ENCODE measurements around the gene PYCARD.

Gene PYCARD

GRCh38 chr16:31243734-31244670 is 41.4 kb upstream of the PYCARD start:
- in situ Hi-C loops (cut with HindIII; ENCODE audit: low sequenced_read_pairs) = no loop called here

GRCh38 chr16:31242206-31242605 is 39.6 kb upstream of the PYCARD start:
- in situ Hi-C loops (cut with HindIII; ENCODE audit: low sequenced_read_pairs) = no loop called here
- no peak overlapping the region for H3K4me3 ChIP-seq (ENCODE audit: low read depth, low read length)
- no peak for TF ChIP-seq CTCF (IDR thresholded peaks at IDR 0.05; ENCODE audit: low read depth, low read length)
- no peak for DNase-seq (ENCODE audit: low read depth, low spot score)

More at GRCh38 chr16:31243734-31244670, 41.4 kb upstream of the PYCARD start:
- H3K4me3 ChIP-seq (ENCODE audit: low read depth, low read length) = no peak overlapping the region
- TF ChIP-seq CTCF (IDR thresholded peaks at IDR 0.05; ENCODE audit: low read depth, low read length) = no peak
- DNase-seq (ENCODE audit: low read depth, low spot score) = no peak

- in situ Hi-C loops (cut with HindIII; ENCODE audit: low sequenced_read_pairs) = no loop called here
- no peak overlapping the region for H3K4me3 ChIP-seq (ENCODE audit: low read depth, low read length)
- TF ChIP-seq CTCF (IDR thresholded peaks at IDR 0.05; ENCODE audit: low read depth, low read length) = no peak
- DNase-seq (ENCODE audit: low read depth, low spot score) = no peak
Measured at GRCh38 chr16:31238041-31238440, 35.5 kb upstream of the PYCARD start.

GRCh38 chr16:31229501-31229900 is 26.9 kb upstream of the PYCARD start:
- DNase-seq (ENCODE audit: low read depth, low spot score) = no peak
- no peak overlapping the region for H3K4me3 ChIP-seq (ENCODE audit: low read depth, low read length)
- TF ChIP-seq CTCF (IDR thresholded peaks at IDR 0.05; ENCODE audit: low read depth, low read length) = no peak
- in situ Hi-C loops (cut with HindIII; ENCODE audit: low sequenced_read_pairs) = no loop called here

- in situ Hi-C loops (cut with HindIII; ENCODE audit: low sequenced_read_pairs) = no loop called here
- no peak overlapping the region for H3K4me3 ChIP-seq (ENCODE audit: low read depth, low read length)
Measured at GRCh38 chr16:31228206-31228605, 25.6 kb upstream of the PYCARD start.

GRCh38 chr16:31225193-31225592 is 22.6 kb upstream of the PYCARD start:
- H3K4me3 ChIP-seq (ENCODE audit: low read depth, low read length) = no peak overlapping the region
- in situ Hi-C loops (cut with HindIII; ENCODE audit: low sequenced_read_pairs) = no loop called here
- no peak for DNase-seq (ENCODE audit: low read depth, low spot score)
- no peak for TF ChIP-seq CTCF (IDR thresholded peaks at IDR 0.05; ENCODE audit: low read depth, low read length)

More at GRCh38 chr16:31228206-31228605, 25.6 kb upstream of the PYCARD start:
- no peak for DNase-seq (ENCODE audit: low read depth, low spot score)
- TF ChIP-seq CTCF (IDR thresholded peaks at IDR 0.05; ENCODE audit: low read depth, low read length) = no peak

Measured in astrocyte of the spinal cord (primary cell).